A549 (cell line): ENCODE results near the gene PLD1. TPM values are rescaled to one million over a fixed set of nuclear protein-coding genes. Genes with fewer than 3 reads are reported as not detected.
A peak's percentile ranks its signal among the peaks of the same experiment; 100 is the strongest.

Experiments
- ATAC-seq, 2 experiments: fragments of 200-7000 bp in 1 of 2; fragments of >200 bp in 1 of 2; cut with Nextera tagmentation in 1 of 2; cut with Tn5 transposase in 1 of 2; 3 replicates each; pipeline versions ENCODE4 v1.8.0 to v1.9.1; 2018 to 2020; ENCODE audit warnings: mild to moderate bottlenecking in 1 of 2, moderate library complexity in 1 of 2
- CTCF ChIA-PET: fragments of 300-600 bp; sonication (Branson Sonifier 250); formaldehyde crosslinking; extraction: SDS; loops from one replicate; lab custom pipeline; 2021; ENCODE audit warnings: antibody characterized with exemption, inconsistent platforms; lab: Yijun Ruan, JAX
- POLR2A ChIA-PET: fragments of 350-600 bp; formaldehyde crosslinking; extraction: SDS; loops from one replicate; lab custom pipeline; 2021; ENCODE audit warnings: antibody characterized with exemption, inconsistent platforms; lab: Yijun Ruan, JAX
- DNase-seq, 2 experiments: peaks; one replicate each; pipeline versions ENCODE4 v3.0.0 to v3.0.0-alpha.2; 2011 to 2016; ENCODE audit warnings: low read depth in 1 of 2, low spot score in 1 of 2
- FAIRE-seq: peaks from 2 replicates; lab custom pipeline; 2011; peaks lifted over from hg19 to GRCh38; lab: Jason Lieb, UNC
- H3K27ac ChIP-seq, 2 experiments: fragments of >200 bp; sonication (Bioruptor Twin); formaldehyde crosslinking; 3 replicates each; pipeline ENCODE4 v1.5.1; 2016 to 2017
- H3K4me1 ChIP-seq: fragments of >200 bp; sonication (Bioruptor Twin); formaldehyde crosslinking; 3 replicates; pipeline ENCODE4 v1.6.1; 2016
- H3K4me2 ChIP-seq: fragments of >200 bp; sonication (Bioruptor Twin); formaldehyde crosslinking; 3 replicates; pipeline ENCODE4 v1.6.1; 2016
- H3K4me3 ChIP-seq: fragments of >200 bp; sonication (Bioruptor Twin); formaldehyde crosslinking; 3 replicates; pipeline ENCODE4 v1.5.1; 2016
- H3K9me3 ChIP-seq: fragments of >200 bp; sonication (Bioruptor Twin); formaldehyde crosslinking; 3 replicates; pipeline ENCODE4 v1.6.1; 2016
- CEBPB ChIP-seq, 2 experiments: fragments of >200 bp in 1 of 2; sonication (Bioruptor Twin) in 1 of 2; formaldehyde crosslinking in 1 of 2; IDR thresholded peaks; 2 replicates each; pipeline ENCODE4 v1.6.1; 2012 to 2016
- CTCF ChIP-seq: fragments of >200 bp; sonication (Bioruptor Twin); formaldehyde crosslinking; IDR thresholded peaks from 3 replicates; pipeline ENCODE4 v1.5.1; 2016
- E2F6 ChIP-seq: IDR thresholded peaks from 2 replicates; pipeline ENCODE4 v1.6.1; 2012; ENCODE audit warnings: low read depth, borderline replicate concordance
- EHF ChIP-seq: fragments of 250-450 bp; sonication (Bioruptor Pico); IDR thresholded peaks from 2 replicates; pipeline ENCODE4 v1.5.0; 2020; ENCODE audit warnings: mild to moderate bottlenecking
- ESRRA ChIP-seq: fragments of 150-350 bp; IDR thresholded peaks from 2 replicates; pipeline ENCODE4 v1.6.1; 2014; ENCODE audit warnings: mild to moderate bottlenecking, low read length, borderline replicate concordance
- HOXB13 ChIP-seq: fragments of 250-450 bp; sonication (Bioruptor Pico); IDR thresholded peaks from 2 replicates; pipeline ENCODE4 v1.5.0; 2020; ENCODE audit warnings: low read depth, mild to moderate bottlenecking, moderate library complexity
- HOXB5 ChIP-seq: fragments of 250-450 bp; sonication (Bioruptor Pico); IDR thresholded peaks from 2 replicates; pipeline ENCODE4 v1.5.0; 2020; ENCODE audit warnings: mild to moderate bottlenecking, moderate library complexity
- KDM1A ChIP-seq: fragments of 200-600 bp; sonication (generic); IDR thresholded peaks from 2 replicates; pipeline ENCODE4 v1.6.1; 2016; ENCODE audit warnings: low read depth, mild to moderate bottlenecking
- MAFK ChIP-seq: fragments of 450-650 bp; IDR thresholded peaks from 2 replicates; pipeline ENCODE4 v1.6.1; 2014; ENCODE audit not compliant: partially characterized antibody
- NPAS2 ChIP-seq: fragments of 250-450 bp; sonication (Bioruptor Pico); IDR thresholded peaks from 2 replicates; pipeline ENCODE4 v1.8.0; 2022; ENCODE audit warnings: mild to moderate bottlenecking, moderate library complexity, borderline replicate concordance
- PHF8 ChIP-seq: fragments of 200-600 bp; sonication (generic); IDR thresholded peaks from 2 replicates; pipeline ENCODE4 v1.6.1; 2016; ENCODE audit warnings: low read depth, mild to moderate bottlenecking, antibody characterized with exemption, moderate library complexity, borderline replicate concordance
- POLR2A ChIP-seq: IDR thresholded peaks from 2 replicates; pipeline ENCODE4 v1.6.1; 2012; ENCODE audit warnings: mild to moderate bottlenecking, low read length
- RAD21 ChIP-seq, 2 experiments: fragments of >200 bp in 1 of 2; sonication (Bioruptor Twin) in 1 of 2; formaldehyde crosslinking in 1 of 2; IDR thresholded peaks in 1 of 2; conservative IDR thresholded peaks in 1 of 2; 2 replicates in 1 of 2; 3 replicates in 1 of 2; pipeline ENCODE4 v1.6.1; 2012 to 2018; ENCODE audit warnings: inconsistent platforms in 1 of 2
- RCOR1 ChIP-seq: fragments of 150-350 bp; IDR thresholded peaks from 2 replicates; pipeline ENCODE4 v1.6.1; 2014; ENCODE audit warnings: antibody characterized with exemption, low read length, low read depth
- REST ChIP-seq: fragments of 200-600 bp; sonication (generic); IDR thresholded peaks from 2 replicates; pipeline ENCODE4 v1.6.1; 2016; ENCODE audit warnings: antibody characterized with exemption, mild to moderate bottlenecking, moderate library complexity
- RFX5 ChIP-seq: fragments of 450-650 bp; IDR thresholded peaks from 2 replicates; pipeline ENCODE4 v1.7.1; 2014; ENCODE audit warnings: antibody characterized with exemption, mild to moderate bottlenecking, moderate library complexity
- SREBF2 ChIP-seq: fragments of 450-650 bp; IDR thresholded peaks from 2 replicates; pipeline ENCODE4 v1.6.1; 2014; ENCODE audit warnings: mild to moderate bottlenecking, moderate library complexity
- TP53 ChIP-seq: fragments of 250-450 bp; sonication (Bioruptor Pico); IDR thresholded peaks from 2 replicates; pipeline ENCODE4 v1.5.0; 2021; ENCODE audit warnings: mild to moderate bottlenecking, moderate library complexity
- USF2 ChIP-seq: fragments of 450-650 bp; IDR thresholded peaks from 2 replicates; pipeline ENCODE4 v1.6.1; 2014; ENCODE audit warnings: antibody characterized with exemption
- ZSCAN20 ChIP-seq: fragments of 250-450 bp; sonication (Bioruptor Pico); IDR thresholded peaks from 2 replicates; pipeline ENCODE4 v1.8.0; 2022; ENCODE audit warnings: mild to moderate bottlenecking, moderate library complexity
- WGBS: methylation state at CpG from one replicate; pipeline ENCODE4 v1.1.6; 2017; ENCODE audit errors: missing lambda C conversion rate; 5-methylcytosine and 5-hydroxymethylcytosine counted together
- polyA plus RNA-seq, 4 experiments: library from polyadenylated mRNA; depleted of rRNA in 3 of 4; stranded (reverse); fragments of >200 nt; fragmentation: RNase III in 1 of 4; extraction: RNeasy Plus Mini Kit Qiagen cat#74134 plus additional on column Dnase treatment in 1 of 4; gene quantifications; 2 replicates in 3 of 4; 3 replicates in 1 of 4; pipeline ENCODE4 v1.2.3, GENCODE V29; 2011 to 2017

The PLD1 gene
- polyA plus RNA-seq, 2 of the 4 experiments (the other 2 are of a cell fraction), result 6.6 to 27.2 TPM

- no peak overlapping the region for H3K4me3 ChIP-seq
- H3K27ac ChIP-seq, result peak overlapping the region; percentile 19 to 57; a peak in 3 of 6 replicates
- 88% methylated on average over 6 of the region's 6 CpGs for WGBS
- TF ChIP-seq TP53 (CRISPR knock-in tag), result no peak
- TF ChIP-seq RCOR1, result no peak
- TF ChIP-seq MAFK, result no peak
- no peak for TF ChIP-seq HOXB13
- TF ChIP-seq RAD21 (conservative IDR thresholded peaks at IDR 0.05 in 1 of 2, IDR thresholded peaks at IDR 0.05 in 1 of 2), result no peak
- no peak for TF ChIP-seq EHF (CRISPR knock-in tag)
- TF ChIP-seq REST, result no peak
- no peak for TF ChIP-seq POLR2A
- no peak for TF ChIP-seq CTCF
- TF ChIP-seq ZSCAN20 (CRISPR knock-in tag), result no peak
- TF ChIP-seq SREBF2, result no peak
- TF ChIP-seq PHF8, result no peak
- TF ChIP-seq CEBPB (IDR thresholded peaks at IDR 0.05), result no peak
- TF ChIP-seq E2F6, result no peak
- no peak for TF ChIP-seq RFX5
- no peak for TF ChIP-seq USF2
- TF ChIP-seq HOXB5 (CRISPR knock-in tag), result no peak
- no peak for TF ChIP-seq ESRRA
- TF ChIP-seq KDM1A, result no peak
- no peak for TF ChIP-seq NPAS2 (CRISPR knock-in tag)
- ATAC-seq (no peak), FAIRE-seq (no peak), DNase-seq (no peak)
- H3K4me1 ChIP-seq, result peaks cover 49% of the 10 kb centered on the region
- H3K9me3 ChIP-seq, result peaks cover 20% of the 10 kb centered on the region
- no peak overlapping the region for H3K4me2 ChIP-seq
- POLR2A ChIA-PET, result no interaction called here
- CTCF ChIA-PET, result interaction anchor here (1.5 to 1.8 kb wide), 2 partner anchors 16 kb away, joined by 5 read pairs; no protein-coding TSS in a partner anchor
These were observed 39.5 kb upstream of the PLD1 start for GRCh38 chr3:171849617-171850319.
